Measurements from ENCODE around the gene INPP5E.

GRCh38 chr9:136432591-136432990 lies 7.1 kb downstream of the INPP5E start:
- no peak for TF ChIP-seq POLR2A (IDR thresholded peaks at IDR 0.05; ENCODE audit: low read length)
- TF ChIP-seq GATA1 (IDR thresholded peaks at IDR 0.05; ENCODE audit: low read depth, low read length): no peak

Measured in erythroblast (primary cell).